GM12878 (cell line): ENCODE measurements around the gene KRT75. TPM values are rescaled to one million over a fixed set of nuclear protein-coding genes. Genes with fewer than 3 reads are reported as not detected.

Experiments used
- ATAC-seq: fragments of 200-7000 bp; cut with Tn5 transposase; 3 replicates; pipeline ENCODE4 v1.9.1; 2020; ENCODE audit warnings: mild to moderate bottlenecking, moderate library complexity
- BruUV-seq: library from RNA; stranded (reverse); fragments of 400-500 nt; replicated peaks from 2 replicates; lab custom pipeline; 2021; lab: Mats Ljungman, UMichigan
- CTCF ChIA-PET: fragments of 300-600 bp; sonication (Branson Sonifier 250); formaldehyde crosslinking; extraction: SDS; loops from one replicate; lab custom pipeline; 2021; ENCODE audit warnings: inconsistent platforms; lab: Yijun Ruan, JAX
- POLR2A ChIA-PET: fragments of 350-600 bp; formaldehyde crosslinking; extraction: SDS; loops from one replicate; lab custom pipeline; 2021; ENCODE audit warnings: inconsistent platforms; lab: Charles Lee
- RAD21 ChIA-PET: fragments of 300-600 bp; sonication (Branson Sonifier 250); formaldehyde crosslinking; loops from one replicate; lab custom pipeline; 2023; ENCODE audit warnings: antibody characterized with exemption; ENCODE audit not compliant: unreplicated experiment; lab: Charles Lee
- SMC1A ChIA-PET: fragments of 300-600 bp; sonication (Branson Sonifier 250); formaldehyde crosslinking; loops from one replicate; lab custom pipeline; 2023; ENCODE audit not compliant: unreplicated experiment, uncharacterized antibody; lab: Charles Lee
- DNase-seq: peaks from one replicate; pipeline ENCODE4 v3.0.0-alpha.2; 2011; ENCODE audit warnings: low read depth, low spot score
- FAIRE-seq: peaks from 3 replicates; lab custom pipeline; 2011; peaks lifted over from hg19 to GRCh38; lab: Jason Lieb, UNC
- H2AFZ ChIP-seq: 2 replicates; pipeline ENCODE4 v1.6.0; 2011; ENCODE audit warnings: low read depth, low read length, control low read depth; ENCODE audit not compliant: control insufficient read depth
- H3K27ac ChIP-seq: 2 replicates; pipeline ENCODE4 v1.5.1; 2011; ENCODE audit warnings: control low read depth; ENCODE audit not compliant: control insufficient read depth, insufficient read depth
- H3K27me3 ChIP-seq, 2 experiments: replicated peaks in 1 of 2; 2 replicates each; pipeline versions ENCODE4 v1.6.0 to v1.6.1; 2011; ENCODE audit warnings: low read length in 1 of 2; ENCODE audit not compliant: control insufficient read depth in 2 of 2, insufficient read depth in 2 of 2
- H3K36me3 ChIP-seq, 2 experiments: 2 replicates each; pipeline ENCODE4 v1.5.1; 2011; ENCODE audit warnings: low read length in 1 of 2; ENCODE audit not compliant: control insufficient read depth in 2 of 2, insufficient read depth in 2 of 2
- H3K4me1 ChIP-seq: 2 replicates; pipeline ENCODE4 v1.6.1; 2011; ENCODE audit warnings: mild to moderate bottlenecking, low read length, moderate library complexity, mixed read lengths; ENCODE audit not compliant: control insufficient read depth, insufficient read depth
- H3K4me2 ChIP-seq: 2 replicates; pipeline ENCODE4 v1.6.0; 2011; ENCODE audit warnings: control low read depth; ENCODE audit not compliant: control insufficient read depth, insufficient read depth
- H3K4me3 ChIP-seq: fragments of 200-600 bp; sonication (generic); 2 replicates; pipeline ENCODE4 v1.5.1; 2016
- H3K79me2 ChIP-seq: 2 replicates; pipeline ENCODE4 v1.6.0; 2011; ENCODE audit warnings: low read length; ENCODE audit not compliant: control insufficient read depth, insufficient read depth
- H3K9ac ChIP-seq: 2 replicates; pipeline ENCODE4 v1.8.0; 2011; ENCODE audit warnings: low read length, control low read depth, mixed read lengths; ENCODE audit not compliant: control insufficient read depth, insufficient read depth
- H3K9me3 ChIP-seq: replicated peaks from 3 replicates; pipeline ENCODE4 v1.5.1; 2011; ENCODE audit warnings: mild to moderate bottlenecking, low read length; ENCODE audit not compliant: control insufficient read depth, insufficient read depth
- H4K20me1 ChIP-seq: 2 replicates; pipeline ENCODE4 v1.6.0; 2011; ENCODE audit not compliant: control insufficient read depth, insufficient read depth
- CREB1 ChIP-seq: IDR thresholded peaks from 2 replicates; pipeline ENCODE4 v1.6.1; 2012; ENCODE audit warnings: low read depth, mild to moderate bottlenecking, inconsistent platforms
- EZH2 ChIP-seq: IDR thresholded peaks from 2 replicates; pipeline ENCODE4 v1.6.1; 2012; ENCODE audit warnings: low read depth, mild to moderate bottlenecking, control low read depth, inconsistent platforms, low read length, borderline replicate concordance; ENCODE audit not compliant: control insufficient read depth
- GABPA ChIP-seq: IDR thresholded peaks from 2 replicates; pipeline ENCODE4 v1.6.1; 2014; ENCODE audit warnings: antibody characterized with exemption, low read depth, mild to moderate bottlenecking, inconsistent platforms
- NR2F1 ChIP-seq: fragments of 450-650 bp; conservative IDR thresholded peaks from 2 replicates; pipeline ENCODE4 v1.6.1; 2017; ENCODE audit warnings: mild to moderate bottlenecking
- RFX5 ChIP-seq: IDR thresholded peaks from 2 replicates; pipeline ENCODE4 v1.6.1; 2011; ENCODE audit warnings: low read depth, low read length, improper control_type of control experiment
- SREBF1 ChIP-seq: IDR thresholded peaks from 2 replicates; pipeline ENCODE4 v1.6.1; 2012; ENCODE audit warnings: mild to moderate bottlenecking, low read length
- ZBTB40 ChIP-seq: fragments of 450-650 bp; IDR thresholded peaks from 2 replicates; pipeline ENCODE4 v1.6.1; 2016; ENCODE audit warnings: mild to moderate bottlenecking, moderate library complexity, borderline replicate concordance
- ZNF207 ChIP-seq: fragments of 450-650 bp; IDR thresholded peaks from 2 replicates; pipeline ENCODE4 v1.6.1; 2014; ENCODE audit warnings: antibody characterized with exemption, mild to moderate bottlenecking, borderline replicate concordance
- ZNF24 ChIP-seq: fragments of 450-650 bp; IDR thresholded peaks from 2 replicates; pipeline ENCODE4 v1.6.1; 2017; ENCODE audit warnings: antibody characterized with exemption, mild to moderate bottlenecking
- WGBS: methylation state at CpG from one replicate; pipeline ENCODE4 v1.1.6; 2016; ENCODE audit warnings: low lambda C conversion rate; ENCODE audit not compliant: insufficient replicate concordance, insufficient coverage; ENCODE audit errors: missing lambda C conversion rate; 5-methylcytosine and 5-hydroxymethylcytosine counted together
- in situ Hi-C: fragments of 300-500 bp; cut with MboI; formaldehyde crosslinking; loops from 9 replicates; pipeline ENCODE4 v1.14.3; 2018; ENCODE audit warnings: mixed read lengths
- intact Hi-C: fragments of 100-400 bp; cut with micrococcal nuclease; formaldehyde crosslinking; loops from one replicate; pipeline ENCODE4 v1.14.2; 2022; ENCODE audit not compliant: unreplicated experiment
- polyA plus RNA-seq, 11 experiments: library from polyadenylated mRNA; depleted of rRNA in 4 of 11; unstranded in 6 of 11; stranded (reverse) in 5 of 11; fragments of >200 nt; fragmentation: Nextera tagmentation in 4 of 11; fragmentation: Illumina TruSeq in 1 of 11; extraction: Ambion mirVana in 4 of 11; extraction: Trizol in 1 of 11; gene quantifications; 1 replicate in 1 of 11; 2 replicates in 10 of 11; pipeline versions ENCODE4 v1.2.1 to v1.2.3, GENCODE V29; 2011 to 2016; ENCODE audit warnings: inconsistent platforms in 2 of 11, missing spikeins in 2 of 11, low read depth in 1 of 11
- total RNA-seq, 4 experiments: library from RNA; depleted of rRNA in 3 of 4; stranded (reverse); fragments of >200 nt in 3 of 4; fragmentation: Illumina TruSeq in 1 of 4; extraction: Trizol in 1 of 4; gene quantifications; 2 replicates each; pipeline versions ENCODE4 v1.2.1 to v1.2.3, GENCODE V29; 2013 to 2021
- TF ChIP-seq, protein P1 (sequence below): fragments of 150-350 bp; IDR thresholded peaks from 2 replicates; pipeline ENCODE4 v1.6.1; 2016; ENCODE audit warnings: low read depth, low read length
- TF ChIP-seq, protein P2 (sequence below): fragments of 450-650 bp; formaldehyde crosslinking; IDR thresholded peaks from 2 replicates; pipeline ENCODE4 v1.5.0; 2022; ENCODE audit warnings: mild to moderate bottlenecking, missing genetic modification characterization

KRT75 gene
- total and polyA plus RNA-seq, 10 of the 15 experiments (the other 5 are each of a cell fraction or from before 2014, with no cell fraction given) = not detected

- TF ChIP-seq, protein P1, sequence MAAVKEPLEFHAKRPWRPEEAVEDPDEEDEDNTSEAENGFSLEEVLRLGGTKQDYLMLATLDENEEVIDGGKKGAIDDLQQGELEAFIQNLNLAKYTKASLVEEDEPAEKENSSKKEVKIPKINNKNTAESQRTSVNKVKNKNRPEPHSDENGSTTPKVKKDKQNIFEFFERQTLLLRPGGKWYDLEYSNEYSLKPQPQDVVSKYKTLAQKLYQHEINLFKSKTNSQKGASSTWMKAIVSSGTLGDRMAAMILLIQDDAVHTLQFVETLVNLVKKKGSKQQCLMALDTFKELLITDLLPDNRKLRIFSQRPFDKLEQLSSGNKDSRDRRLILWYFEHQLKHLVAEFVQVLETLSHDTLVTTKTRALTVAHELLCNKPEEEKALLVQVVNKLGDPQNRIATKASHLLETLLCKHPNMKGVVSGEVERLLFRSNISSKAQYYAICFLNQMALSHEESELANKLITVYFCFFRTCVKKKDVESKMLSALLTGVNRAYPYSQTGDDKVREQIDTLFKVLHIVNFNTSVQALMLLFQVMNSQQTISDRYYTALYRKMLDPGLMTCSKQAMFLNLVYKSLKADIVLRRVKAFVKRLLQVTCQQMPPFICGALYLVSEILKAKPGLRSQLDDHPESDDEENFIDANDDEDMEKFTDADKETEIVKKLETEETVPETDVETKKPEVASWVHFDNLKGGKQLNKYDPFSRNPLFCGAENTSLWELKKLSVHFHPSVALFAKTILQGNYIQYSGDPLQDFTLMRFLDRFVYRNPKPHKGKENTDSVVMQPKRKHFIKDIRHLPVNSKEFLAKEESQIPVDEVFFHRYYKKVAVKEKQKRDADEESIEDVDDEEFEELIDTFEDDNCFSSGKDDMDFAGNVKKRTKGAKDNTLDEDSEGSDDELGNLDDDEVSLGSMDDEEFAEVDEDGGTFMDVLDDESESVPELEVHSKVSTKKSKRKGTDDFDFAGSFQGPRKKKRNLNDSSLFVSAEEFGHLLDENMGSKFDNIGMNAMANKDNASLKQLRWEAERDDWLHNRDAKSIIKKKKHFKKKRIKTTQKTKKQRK = no peak
- TF ChIP-seq CREB1 = no peak
- no peak for TF ChIP-seq SREBF1
- no peak for TF ChIP-seq NR2F1
- TF ChIP-seq GABPA = no peak
- no peak for TF ChIP-seq EZH2
Observed at GRCh38 chr12:52425466-52425865, 8.7 kb downstream of the KRT75 start (continued).

GRCh38 chr12:52423661-52424500, 10.3 kb downstream of the KRT75 start:
- ATAC-seq (no peak), FAIRE-seq (no peak), DNase-seq (no peak)
- intact Hi-C loops (no loop called here), in situ Hi-C loops (no loop called here)
- SMC1A ChIA-PET = no interaction called here
- Histone ChIP-seq H3K9me3 (no peaks in the 10 kb centered on the region), H3K27me3 (peaks cover 4% of the 10 kb centered on the region in 2 experiments; a peak in 3 of 4 replicates), H4K20me1 (no peaks in the 10 kb centered on the region), H2AFZ (no peak overlapping the region), H3K4me1 (no peaks in the 10 kb centered on the region), H3K79me2 (no peaks in the 10 kb centered on the region), H3K27ac (no peak overlapping the region), H3K9ac (no peak overlapping the region), H3K4me3 (no peak overlapping the region), H3K4me2 (no peak overlapping the region), H3K36me3 (no peaks in the 10 kb centered on the region)
- BruUV-seq = no TSS peak
- CTCF ChIA-PET = no interaction called here
- RAD21 ChIA-PET = no interaction called here
- 34% methylated on average over 11 of the region's 11 CpGs for WGBS
- POLR2A ChIA-PET = no interaction called here
- TF ChIP-seq ZNF24 (no peak), ZBTB40 (no peak), RFX5 (no peak), ZNF207 (no peak)
- TF ChIP-seq, protein P2, sequence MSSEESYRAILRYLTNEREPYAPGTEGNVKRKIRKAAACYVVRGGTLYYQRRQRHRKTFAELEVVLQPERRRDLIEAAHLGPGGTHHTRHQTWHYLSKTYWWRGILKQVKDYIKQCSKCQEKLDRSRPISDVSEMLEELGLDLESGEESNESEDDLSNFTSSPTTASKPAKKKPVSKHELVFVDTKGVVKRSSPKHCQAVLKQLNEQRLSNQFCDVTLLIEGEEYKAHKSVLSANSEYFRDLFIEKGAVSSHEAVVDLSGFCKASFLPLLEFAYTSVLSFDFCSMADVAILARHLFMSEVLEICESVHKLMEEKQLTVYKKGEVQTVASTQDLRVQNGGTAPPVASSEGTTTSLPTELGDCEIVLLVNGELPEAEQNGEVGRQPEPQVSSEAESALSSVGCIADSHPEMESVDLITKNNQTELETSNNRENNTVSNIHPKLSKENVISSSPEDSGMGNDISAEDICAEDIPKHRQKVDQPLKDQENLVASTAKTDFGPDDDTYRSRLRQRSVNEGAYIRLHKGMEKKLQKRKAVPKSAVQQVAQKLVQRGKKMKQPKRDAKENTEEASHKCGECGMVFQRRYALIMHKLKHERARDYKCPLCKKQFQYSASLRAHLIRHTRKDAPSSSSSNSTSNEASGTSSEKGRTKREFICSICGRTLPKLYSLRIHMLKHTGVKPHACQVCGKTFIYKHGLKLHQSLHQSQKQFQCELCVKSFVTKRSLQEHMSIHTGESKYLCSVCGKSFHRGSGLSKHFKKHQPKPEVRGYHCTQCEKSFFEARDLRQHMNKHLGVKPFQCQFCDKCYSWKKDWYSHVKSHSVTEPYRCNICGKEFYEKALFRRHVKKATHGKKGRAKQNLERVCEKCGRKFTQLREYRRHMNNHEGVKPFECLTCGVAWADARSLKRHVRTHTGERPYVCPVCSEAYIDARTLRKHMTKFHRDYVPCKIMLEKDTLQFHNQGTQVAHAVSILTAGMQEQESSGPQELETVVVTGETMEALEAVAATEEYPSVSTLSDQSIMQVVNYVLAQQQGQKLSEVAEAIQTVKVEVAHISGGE = no peak
